GM19395 (cell line): ENCODE data around the gene KLHDC8A.
"Not testable (repeated sequence)": the region's sequence is repeated elsewhere in the genome, so short reads cannot be mapped to it uniquely, and the experiment has no call there.

Source experiments
- ATAC-seq: cut with Tn5 transposase; IDR thresholded peaks from one replicate; pipeline ENCODE4 v1.9.1; 2021; ENCODE audit warnings: mild to moderate bottlenecking, moderate library complexity; ENCODE audit not compliant: unreplicated experiment

The KLHDC8A gene

GRCh38 chr1:205373022-205373797, 16.5 kb upstream of the KLHDC8A start:
- no peak for ATAC-seq

GRCh38 chr1:205371871-205372660, 15.3 kb upstream of the KLHDC8A start:
- no peak for ATAC-seq

- ATAC-seq, result no peak
Measured at GRCh38 chr1:205370780-205371179, 14.1 kb upstream of the KLHDC8A start.

GRCh38 chr1:205369701-205370123, 13.0 kb upstream of the KLHDC8A start:
- ATAC-seq, result no peak

- ATAC-seq, result no peak
Measured at GRCh38 chr1:205368478-205368877, 11.8 kb upstream of the KLHDC8A start.

GRCh38 chr1:205365945-205366463, 9.3 kb upstream of the KLHDC8A start:
- ATAC-seq, result no peak

GRCh38 chr1:205365086-205365485, 8.4 kb upstream of the KLHDC8A start:
- ATAC-seq, result not testable (repeated sequence)

- ATAC-seq, result no peak
Measured at GRCh38 chr1:205360891-205361290, 4.2 kb upstream of the KLHDC8A start.

- ATAC-seq, result no peak
Measured at GRCh38 chr1:205359771-205360565, 3.2 kb upstream of the KLHDC8A start.

- no peak for ATAC-seq
Measured at GRCh38 chr1:205358579-205358978, 1.9 kb upstream of the KLHDC8A start.

GRCh38 chr1:205357567-205357966, 845 bp upstream of the KLHDC8A start:
- no peak for ATAC-seq

- no peak for ATAC-seq
Measured at GRCh38 chr1:205355075-205355453, 1.7 kb downstream of the KLHDC8A start.

- no peak for ATAC-seq
Measured at GRCh38 chr1:205354259-205355074, 2.3 kb downstream of the KLHDC8A start.

- no peak for ATAC-seq
Measured at GRCh38 chr1:205353612-205354011, 3.1 kb downstream of the KLHDC8A start.

GRCh38 chr1:205353191-205353590, 3.5 kb downstream of the KLHDC8A start:
- ATAC-seq, result no peak

- no peak for ATAC-seq
Measured at GRCh38 chr1:205351984-205352713, 4.6 kb downstream of the KLHDC8A start.

GRCh38 chr1:205350691-205351141, 6.0 kb downstream of the KLHDC8A start:
- no peak for ATAC-seq

- no peak for ATAC-seq
Measured at GRCh38 chr1:205350124-205350523, 6.6 kb downstream of the KLHDC8A start.
